HepG2 (cell line): ENCODE data around the gene NFE2. TPM values are rescaled to one million over a fixed set of nuclear protein-coding genes. Genes with fewer than 3 reads are reported as not detected.

Experiments used
- CC2D1A ChIP-seq: sonication (generic); formaldehyde crosslinking; IDR thresholded peaks from 2 replicates; pipeline ENCODE4 v1.8.1; 2023; ENCODE audit warnings: mild to moderate bottlenecking, missing genetic modification reagents
- GATAD2A ChIP-seq: IDR thresholded peaks from 2 replicates; pipeline ENCODE4 v1.6.1; 2016
- GLI4 ChIP-seq: sonication (generic); formaldehyde crosslinking; IDR thresholded peaks from 2 replicates; pipeline ENCODE4 v1.5.1; 2020; ENCODE audit warnings: missing genetic modification reagents, mild to moderate bottlenecking, moderate library complexity, borderline replicate concordance
- HBP1 ChIP-seq: IDR thresholded peaks from 2 replicates; pipeline ENCODE4 v1.6.1; 2016; ENCODE audit warnings: low read depth, control low read depth
- HES4 ChIP-seq: sonication (generic); formaldehyde crosslinking; IDR thresholded peaks from 2 replicates; pipeline ENCODE4 v1.9.0; 2021; ENCODE audit warnings: mild to moderate bottlenecking, missing genetic modification reagents, borderline replicate concordance
- SP5 ChIP-seq: IDR thresholded peaks from 2 replicates; pipeline ENCODE4 v1.6.1; 2016; ENCODE audit warnings: low read depth, borderline replicate concordance
- ZNF713 ChIP-seq: sonication (generic); formaldehyde crosslinking; IDR thresholded peaks from 2 replicates; pipeline ENCODE4 v1.4.0; 2020; ENCODE audit warnings: mild to moderate bottlenecking, missing genetic modification reagents
- polyA plus RNA-seq, 8 experiments: library from polyadenylated mRNA; depleted of rRNA in 3 of 8; stranded (reverse) in 7 of 8; unstranded in 1 of 8; fragments of >200 nt; fragmentation: Illumina TruSeq in 4 of 8; extraction: Trizol in 4 of 8; gene quantifications; 2 replicates each; pipeline versions ENCODE4 v1.2.1 to v1.2.3, GENCODE V29; 2011 to 2016; ENCODE audit warnings: low read depth in 4 of 8, missing spikeins in 1 of 8, mixed read lengths in 1 of 8; ENCODE audit not compliant: insufficient read depth in 1 of 8
- total RNA-seq, 5 experiments: library from RNA; depleted of rRNA; stranded (reverse); fragments of >200 nt; fragmentation: Illumina TruSeq; extraction: Trizol; gene quantifications; 2 replicates each; pipeline ENCODE4 v1.2.3, GENCODE V29; 2016; ENCODE audit warnings: low read depth in 1 of 5
- TF ChIP-seq, protein P1 (sequence below): sonication (generic); formaldehyde crosslinking; IDR thresholded peaks from 2 replicates; pipeline ENCODE4 v1.4.0; 2020; ENCODE audit warnings: mild to moderate bottlenecking, missing genetic modification reagents
- TF ChIP-seq, protein P2 (sequence below), 2 experiments: fragments of 450-650 bp in 1 of 2; sonication (generic) in 1 of 2; formaldehyde crosslinking in 1 of 2; IDR thresholded peaks; 2 replicates each; pipeline versions ENCODE4 v1.6.1 to v1.8.0; 2016 to 2022; ENCODE audit warnings: antibody characterized with exemption in 1 of 2, mild to moderate bottlenecking in 1 of 2, missing genetic modification reagents in 1 of 2

Gene NFE2
- total and polyA plus RNA-seq, 2 of the 13 experiments (the other 11 are each of a cell fraction or from before 2014, with no cell fraction given) = 4.5 to 7.8 TPM

DNA sequence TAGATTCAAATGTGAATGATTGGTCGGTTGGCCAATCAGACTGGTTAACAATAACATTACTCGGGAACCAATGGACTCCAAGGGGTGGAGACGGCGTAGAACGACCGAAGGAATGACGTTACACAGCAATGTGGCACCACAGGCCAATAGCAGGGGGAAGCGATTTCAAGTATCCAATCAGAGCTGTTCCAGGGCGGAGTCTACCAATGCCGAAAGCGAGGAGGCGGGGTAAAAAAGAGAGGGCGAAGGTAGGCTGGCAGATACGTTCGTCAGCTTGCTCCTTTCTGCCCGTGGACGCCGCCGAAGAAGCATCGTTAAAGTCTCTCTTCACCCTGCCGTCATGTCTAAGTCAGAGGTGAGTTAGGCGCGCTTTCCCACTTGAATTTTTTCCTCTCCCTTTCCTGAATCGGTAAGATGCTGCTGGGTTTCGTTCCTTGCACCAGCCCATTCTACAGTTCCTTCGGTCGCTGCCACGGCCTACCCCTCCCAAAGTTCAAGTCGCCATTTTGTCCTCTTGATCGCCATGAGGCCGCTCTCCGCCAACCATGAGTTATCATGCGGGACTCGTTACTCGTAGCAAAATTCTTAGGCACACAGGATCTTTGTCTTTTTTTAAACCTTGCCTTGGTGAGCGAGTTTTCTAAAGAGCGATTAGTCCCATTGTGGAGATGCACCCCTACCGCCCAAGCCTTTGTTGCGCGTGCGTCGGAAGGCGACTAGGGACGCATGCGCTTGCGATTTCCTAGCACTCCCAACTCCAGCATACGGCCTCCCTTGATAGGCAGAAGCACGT lies 20.2 kb downstream of the NFE2 start, which contains the start of gene HNRNPA1 (continued):
- TF ChIP-seq, protein P1, sequence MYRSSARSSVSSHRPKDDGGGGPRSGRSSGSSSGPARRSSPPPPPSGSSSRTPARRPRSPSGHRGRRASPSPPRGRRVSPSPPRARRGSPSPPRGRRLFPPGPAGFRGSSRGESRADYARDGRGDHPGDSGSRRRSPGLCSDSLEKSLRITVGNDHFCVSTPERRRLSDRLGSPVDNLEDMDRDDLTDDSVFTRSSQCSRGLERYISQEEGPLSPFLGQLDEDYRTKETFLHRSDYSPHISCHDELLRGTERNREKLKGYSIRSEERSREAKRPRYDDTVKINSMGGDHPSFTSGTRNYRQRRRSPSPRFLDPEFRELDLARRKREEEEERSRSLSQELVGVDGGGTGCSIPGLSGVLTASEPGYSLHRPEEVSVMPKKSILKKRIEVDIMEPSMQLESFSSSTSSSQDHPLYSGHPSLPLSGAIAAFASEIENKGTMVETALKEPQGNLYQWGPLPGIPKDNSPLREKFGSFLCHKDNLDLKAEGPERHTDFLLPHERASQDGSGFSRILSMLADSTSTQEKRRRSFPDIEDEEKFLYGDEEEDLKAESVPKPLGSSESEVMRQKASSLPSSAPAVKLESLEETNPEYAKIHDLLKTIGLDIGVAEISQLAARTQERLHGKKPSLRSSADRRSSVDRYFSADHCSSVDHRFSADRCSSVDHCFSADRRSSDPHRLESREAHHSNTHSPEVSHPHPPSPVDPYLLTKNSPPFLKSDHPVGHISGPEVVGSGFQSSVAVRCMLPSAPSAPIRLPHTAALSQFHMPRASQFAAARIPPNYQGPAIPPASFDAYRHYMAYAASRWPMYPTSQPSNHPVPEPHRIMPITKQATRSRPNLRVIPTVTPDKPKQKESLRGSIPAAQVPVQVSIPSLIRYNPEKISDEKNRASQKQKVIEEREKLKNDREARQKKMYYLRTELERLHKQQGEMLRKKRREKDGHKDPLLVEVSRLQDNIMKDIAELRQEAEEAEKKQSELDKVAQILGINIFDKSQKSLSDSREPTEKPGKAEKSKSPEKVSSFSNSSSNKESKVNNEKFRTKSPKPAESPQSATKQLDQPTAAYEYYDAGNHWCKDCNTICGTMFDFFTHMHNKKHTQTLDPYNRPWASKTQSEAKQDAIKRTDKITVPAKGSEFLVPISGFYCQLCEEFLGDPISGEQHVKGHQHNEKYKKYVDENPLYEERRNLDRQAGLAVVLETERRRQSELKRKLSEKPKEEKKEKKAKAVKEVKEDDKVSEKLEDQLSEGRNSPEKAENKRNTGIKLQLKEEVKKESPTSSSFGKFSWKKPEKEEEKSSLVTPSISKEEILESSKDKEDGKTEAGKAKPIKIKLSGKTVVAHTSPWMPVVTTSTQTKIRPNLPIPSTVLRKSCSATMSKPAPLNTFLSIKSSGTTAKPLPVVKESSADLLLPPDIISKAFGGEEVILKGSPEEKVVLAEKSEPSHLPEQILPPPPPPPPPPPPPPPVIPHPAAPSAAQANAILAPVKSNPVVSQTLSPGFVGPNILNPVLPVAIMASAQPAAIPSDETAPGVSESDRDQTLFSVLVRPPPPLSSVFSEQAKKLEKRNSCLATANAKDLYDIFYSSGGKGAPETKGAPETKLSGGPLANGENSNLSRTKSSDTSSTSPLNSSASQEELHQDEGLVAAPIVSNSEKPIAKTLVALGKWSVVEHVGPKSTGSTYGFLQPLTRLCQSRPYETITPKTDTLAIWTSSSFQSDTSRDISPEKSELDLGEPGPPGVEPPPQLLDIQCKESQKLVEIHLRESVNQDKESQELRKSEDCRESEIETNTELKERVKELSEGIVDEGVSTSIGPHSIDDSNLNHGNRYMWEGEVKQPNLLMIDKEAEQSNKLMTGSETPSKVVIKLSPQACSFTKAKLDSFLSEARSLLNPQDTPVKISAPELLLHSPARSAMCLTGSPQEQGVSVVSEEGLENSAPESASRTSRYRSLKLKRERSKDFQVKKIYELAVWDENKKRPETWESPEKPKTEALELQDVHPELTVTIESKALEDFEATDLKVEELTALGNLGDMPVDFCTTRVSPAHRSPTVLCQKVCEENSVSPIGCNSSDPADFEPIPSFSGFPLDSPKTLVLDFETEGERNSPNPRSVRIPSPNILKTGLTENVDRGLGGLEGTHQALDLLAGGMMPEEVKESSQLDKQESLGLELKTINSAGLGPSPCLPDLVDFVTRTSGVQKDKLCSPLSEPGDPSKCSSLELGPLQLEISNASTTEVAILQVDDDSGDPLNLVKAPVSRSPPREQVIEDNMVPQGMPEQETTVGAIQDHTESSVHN (CRISPR knock-in tag) = peak; percentile 32; the same call in 1 of the 2 replicates
- TF ChIP-seq GATAD2A (no peak), CC2D1A (CRISPR knock-in tag) (no peak), SP5 (0 out of 2 replicates have a peak, but pooled peaks have one; percentile 19), ZNF713 (CRISPR knock-in tag) (no peak), HES4 (CRISPR knock-in tag) (no peak), GLI4 (CRISPR knock-in tag) (peak; percentile 68; the same call in 1 of the 2 replicates), HBP1 (0 out of 2 replicates have a peak, but pooled peaks have one; percentile 52)
- TF ChIP-seq, protein P2, sequence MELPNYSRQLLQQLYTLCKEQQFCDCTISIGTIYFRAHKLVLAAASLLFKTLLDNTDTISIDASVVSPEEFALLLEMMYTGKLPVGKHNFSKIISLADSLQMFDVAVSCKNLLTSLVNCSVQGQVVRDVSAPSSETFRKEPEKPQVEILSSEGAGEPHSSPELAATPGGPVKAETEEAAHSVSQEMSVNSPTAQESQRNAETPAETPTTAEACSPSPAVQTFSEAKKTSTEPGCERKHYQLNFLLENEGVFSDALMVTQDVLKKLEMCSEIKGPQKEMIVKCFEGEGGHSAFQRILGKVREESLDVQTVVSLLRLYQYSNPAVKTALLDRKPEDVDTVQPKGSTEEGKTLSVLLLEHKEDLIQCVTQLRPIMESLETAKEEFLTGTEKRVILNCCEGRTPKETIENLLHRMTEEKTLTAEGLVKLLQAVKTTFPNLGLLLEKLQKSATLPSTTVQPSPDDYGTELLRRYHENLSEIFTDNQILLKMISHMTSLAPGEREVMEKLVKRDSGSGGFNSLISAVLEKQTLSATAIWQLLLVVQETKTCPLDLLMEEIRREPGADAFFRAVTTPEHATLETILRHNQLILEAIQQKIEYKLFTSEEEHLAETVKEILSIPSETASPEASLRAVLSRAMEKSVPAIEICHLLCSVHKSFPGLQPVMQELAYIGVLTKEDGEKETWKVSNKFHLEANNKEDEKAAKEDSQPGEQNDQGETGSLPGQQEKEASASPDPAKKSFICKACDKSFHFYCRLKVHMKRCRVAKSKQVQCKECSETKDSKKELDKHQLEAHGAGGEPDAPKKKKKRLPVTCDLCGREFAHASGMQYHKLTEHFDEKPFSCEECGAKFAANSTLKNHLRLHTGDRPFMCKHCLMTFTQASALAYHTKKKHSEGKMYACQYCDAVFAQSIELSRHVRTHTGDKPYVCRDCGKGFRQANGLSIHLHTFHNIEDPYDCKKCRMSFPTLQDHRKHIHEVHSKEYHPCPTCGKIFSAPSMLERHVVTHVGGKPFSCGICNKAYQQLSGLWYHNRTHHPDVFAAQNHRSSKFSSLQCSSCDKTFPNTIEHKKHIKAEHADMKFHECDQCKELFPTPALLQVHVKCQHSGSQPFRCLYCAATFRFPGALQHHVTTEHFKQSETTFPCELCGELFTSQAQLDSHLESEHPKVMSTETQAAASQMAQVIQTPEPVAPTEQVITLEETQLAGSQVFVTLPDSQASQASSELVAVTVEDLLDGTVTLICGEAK (IDR thresholded peaks at IDR 0.05) = no peak
- TF ChIP-seq, protein P2 (CRISPR knock-in tag; IDR thresholded peaks at IDR 0.05) = peak; percentile 78
